KMS-11 (cell line): ENCODE data around the gene PRR9.

Experiments
- H2AFZ ChIP-seq: fragments of 200-600 bp; sonication (generic); 2 replicates; pipeline ENCODE4 v1.6.1; 2016; ENCODE audit warnings: antibody characterized with exemption, mixed run types, low read depth
- H3K27ac ChIP-seq: fragments of 200-600 bp; sonication (generic); 2 replicates; pipeline ENCODE4 v1.6.1; 2016; ENCODE audit warnings: mild to moderate bottlenecking, mixed run types
- H3K27me3 ChIP-seq: fragments of 200-600 bp; sonication (generic); 2 replicates; pipeline ENCODE4 v1.6.1; 2017; ENCODE audit warnings: mild to moderate bottlenecking, low read depth, mixed run types, moderate library complexity; ENCODE audit not compliant: insufficient read depth
- H3K36me3 ChIP-seq: fragments of 200-600 bp; sonication (generic); 2 replicates; pipeline ENCODE4 v1.6.1; 2017; ENCODE audit warnings: mild to moderate bottlenecking, mixed run types; ENCODE audit not compliant: insufficient read depth
- H3K4me1 ChIP-seq: fragments of 200-600 bp; sonication (generic); 2 replicates; pipeline ENCODE4 v1.6.1; 2016; ENCODE audit warnings: mild to moderate bottlenecking, low read depth, mixed run types; ENCODE audit not compliant: poor library complexity, severe bottlenecking
- H3K4me2 ChIP-seq: fragments of 200-600 bp; sonication (generic); 2 replicates; pipeline ENCODE4 v1.7.0; 2016; ENCODE audit warnings: mild to moderate bottlenecking, mixed run types
- H3K4me3 ChIP-seq: fragments of 200-600 bp; sonication (generic); IDR thresholded peaks from 2 replicates; pipeline ENCODE4 v1.6.1; 2017; ENCODE audit warnings: low read depth, low read length, mixed read lengths; ENCODE audit not compliant: insufficient read depth
- H3K79me2 ChIP-seq: fragments of 200-600 bp; sonication (generic); 2 replicates; pipeline ENCODE4 v1.6.1; 2016; ENCODE audit warnings: low read depth, mixed run types; ENCODE audit not compliant: insufficient read depth
- H3K9ac ChIP-seq: fragments of 200-600 bp; sonication (generic); 2 replicates; pipeline ENCODE4 v1.6.1; 2016; ENCODE audit warnings: mild to moderate bottlenecking, mixed run types
- H4K20me1 ChIP-seq: fragments of 200-600 bp; sonication (generic); 2 replicates; pipeline ENCODE4 v1.6.1; 2016; ENCODE audit warnings: mild to moderate bottlenecking, mixed run types; ENCODE audit not compliant: insufficient read depth
- CTCF ChIP-seq: fragments of 200-600 bp; sonication (generic); conservative IDR thresholded peaks from 2 replicates; pipeline ENCODE4 v1.6.1; 2017; ENCODE audit warnings: low read depth, mild to moderate bottlenecking, antibody characterized with exemption, low read length, moderate library complexity, mixed read lengths

Gene PRR9

DNA sequence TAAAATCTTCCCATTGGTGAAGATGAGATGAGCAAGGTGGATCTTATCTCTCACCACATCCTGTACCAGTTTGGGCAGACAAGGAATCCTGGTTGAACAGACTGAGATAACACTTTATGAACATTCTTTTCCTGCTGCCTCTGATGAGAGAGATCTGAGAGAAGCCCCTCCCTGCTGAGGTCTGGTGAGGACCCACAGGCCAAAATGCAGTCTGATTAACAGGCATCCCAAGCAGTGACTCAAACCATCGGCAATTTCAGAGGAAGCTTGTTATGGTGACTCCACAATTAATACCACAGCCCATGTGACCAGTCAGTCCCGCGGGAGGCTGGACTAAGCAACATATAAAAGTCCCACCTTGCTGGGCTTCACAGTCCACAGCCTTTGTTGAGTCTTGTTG lies at the start of gene PRR9:
Gene PRR9 (plus strand): TSS at position 373 of the 400 bp plus-strand sequence. CDS start 561 bp downstream, outside the sequence.
- H4K20me1 ChIP-seq = no peaks in the 10 kb centered on the region
- no peak within 1 kb of the TSS for H3K27ac ChIP-seq
- H3K27me3 ChIP-seq = no peaks in the 10 kb centered on the region
- H3K36me3 ChIP-seq = no peaks in the 10 kb centered on the region
- TF ChIP-seq CTCF = no peak
- no peaks in the 10 kb centered on the region for H3K79me2 ChIP-seq
- H3K4me1 ChIP-seq = no peaks in the 10 kb centered on the region
- H3K9ac ChIP-seq = no peak within 1 kb of the TSS
- no peak within 1 kb of the TSS for H3K4me2 ChIP-seq
- H3K4me3 ChIP-seq = no peak within 1 kb of the TSS
- no peak within 1 kb of the TSS for H2AFZ ChIP-seq

GRCh38 chr1:153168686-153169085 lies 48.7 kb upstream of the PRR9 start:
- H2AFZ ChIP-seq = no peak overlapping the region
- H3K9ac ChIP-seq = no peak overlapping the region
- no peaks in the 10 kb centered on the region for H4K20me1 ChIP-seq
- no peak overlapping the region for H3K4me3 ChIP-seq
- H3K4me1 ChIP-seq = no peaks in the 10 kb centered on the region
- no peaks in the 10 kb centered on the region for H3K27me3 ChIP-seq
- no peak overlapping the region for H3K4me2 ChIP-seq
- no peak overlapping the region for H3K27ac ChIP-seq
- H3K79me2 ChIP-seq = no peaks in the 10 kb centered on the region
- TF ChIP-seq CTCF = no peak
- no peaks in the 10 kb centered on the region for H3K36me3 ChIP-seq

GRCh38 chr1:153174624-153175023 lies 42.8 kb upstream of the PRR9 start:
- Histone ChIP-seq H3K27ac (no peak overlapping the region), H3K4me3 (no peak overlapping the region), H4K20me1 (no peaks in the 10 kb centered on the region), H3K27me3 (no peaks in the 10 kb centered on the region), H3K36me3 (no peaks in the 10 kb centered on the region), H3K4me1 (no peaks in the 10 kb centered on the region), H3K79me2 (no peaks in the 10 kb centered on the region), H2AFZ (no peak overlapping the region), H3K4me2 (no peak overlapping the region), H3K9ac (no peak overlapping the region)
- TF ChIP-seq CTCF = no peak

DNA sequence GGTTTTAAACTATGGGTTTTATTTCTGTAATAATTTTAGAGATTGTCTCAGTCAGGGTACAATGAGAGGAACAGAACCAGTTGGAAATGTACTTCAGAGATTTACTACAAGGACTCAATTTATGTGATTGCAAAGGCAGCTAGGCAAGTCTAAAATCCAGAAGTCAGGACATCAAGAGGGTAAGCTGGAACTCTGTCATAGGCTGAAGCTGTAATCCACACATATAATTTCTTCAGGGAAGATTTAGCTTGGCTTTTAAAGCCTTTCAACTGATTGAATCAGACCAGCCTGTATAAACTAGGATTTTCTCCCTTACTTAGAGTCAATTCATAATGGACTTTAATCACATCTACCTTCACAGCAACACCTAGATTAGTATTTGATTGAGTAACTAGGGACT lies 38.5 kb upstream of the PRR9 start:
- no peaks in the 10 kb centered on the region for H3K36me3 ChIP-seq
- H3K4me1 ChIP-seq = no peaks in the 10 kb centered on the region
- H2AFZ ChIP-seq = no peak overlapping the region
- TF ChIP-seq CTCF = no peak
- no peak overlapping the region for H3K27ac ChIP-seq
- no peaks in the 10 kb centered on the region for H4K20me1 ChIP-seq
- no peak overlapping the region for H3K4me3 ChIP-seq
- H3K27me3 ChIP-seq = no peaks in the 10 kb centered on the region
- H3K79me2 ChIP-seq = no peaks in the 10 kb centered on the region
- H3K4me2 ChIP-seq = no peak overlapping the region
- no peak overlapping the region for H3K9ac ChIP-seq
